ENCODE measurements around the gene RAB4B. TPM values are rescaled to one million over a fixed set of nuclear protein-coding genes. Genes with fewer than 3 reads are reported as not detected.

RAB4B gene
- total and polyA plus RNA-seq, 2 of the 13 experiments (the other 11 are each of a cell fraction or from before 2014, with no cell fraction given), result 3.3 to 5.4 TPM

GRCh38 chr19:40736661-40737060 lies 41.4 kb upstream of the RAB4B start:
- 87% methylated on average over 9 of the region's 9 CpGs for WGBS (ENCODE audit: low lambda C conversion rate)

More at GRCh38 chr19:40736661-40737060, 41.4 kb upstream of the RAB4B start:
- Histone ChIP-seq H3K27ac (ENCODE audit: extremely low read length, insufficient read depth, low read length) (no peak overlapping the region), H3K79me2 (ENCODE audit: insufficient read depth, low read length) (no peaks in the 10 kb centered on the region), H3K4me1 (ENCODE audit: insufficient read depth, low read length) (peaks cover 19% of the 10 kb centered on the region), H3K9me3 (ENCODE audit: low read length) (no peaks in the 10 kb centered on the region), H3K4me2 (ENCODE audit: low read depth, low read length) (no peak overlapping the region), H4K20me1 (ENCODE audit: insufficient read depth, low read length) (no peaks in the 10 kb centered on the region), H3K27me3 (ENCODE audit: control insufficient read depth in 1 of 2, insufficient read depth in 2 of 2, low read length in 2 of 2) (no peaks in the 10 kb centered on the region), H3K4me3 (replicated peaks in 1 of 3; ENCODE audit: insufficient read depth in 1 of 3, low read depth in 2 of 3, low read length in 3 of 3) (no peak overlapping the region), H3K36me3 (replicated peaks in 1 of 2; ENCODE audit: control insufficient read depth in 1 of 2, insufficient read depth in 2 of 2, low read length in 2 of 2) (peaks cover 23 to 65% of the 10 kb centered on the region in 2 experiments), H2AFZ (ENCODE audit: low read length) (no peak overlapping the region), H3K9ac (ENCODE audit: insufficient read depth, low read depth, low read length) (no peak overlapping the region)
- ATAC-seq (no peak), DNase-seq (ENCODE audit: low spot score) (no peak), FAIRE-seq (no peak)
- TF ChIP-seq KLF16 (CRISPR knock-in tag; IDR thresholded peaks at IDR 0.05) (no peak), ZNF441 (CRISPR knock-in tag; IDR thresholded peaks at IDR 0.05; ENCODE audit: borderline replicate concordance) (no peak), TIGD3 (CRISPR knock-in tag; IDR thresholded peaks at IDR 0.05; ENCODE audit: borderline replicate concordance) (no peak), ZNF687 (CRISPR knock-in tag; IDR thresholded peaks at IDR 0.05) (no peak), CAMTA2 (CRISPR knock-in tag; IDR thresholded peaks at IDR 0.05; ENCODE audit: borderline replicate concordance) (no peak), ZNF557 (CRISPR knock-in tag; IDR thresholded peaks at IDR 0.05) (no peak), CHD4 (IDR thresholded peaks at IDR 0.05; ENCODE audit: borderline replicate concordance, low read length) (no peak), ZNF503 (CRISPR knock-in tag; IDR thresholded peaks at IDR 0.05) (no peak), NFIC (IDR thresholded peaks at IDR 0.05; ENCODE audit: low read length) (no peak), HMG20B (CRISPR knock-in tag; conservative IDR thresholded peaks at IDR 0.05) (no peak), IKZF1 (IDR thresholded peaks at IDR 0.05) (no peak), MIER3 (CRISPR knock-in tag; IDR thresholded peaks at IDR 0.05; ENCODE audit: borderline replicate concordance) (no peak), RNF2 (conservative IDR thresholded peaks at IDR 0.05; ENCODE audit: low read depth) (no peak), ZNF552 (CRISPR knock-in tag; IDR thresholded peaks at IDR 0.05; ENCODE audit: borderline replicate concordance) (no peak), FOXJ3 (CRISPR knock-in tag; IDR thresholded peaks at IDR 0.05; ENCODE audit: borderline replicate concordance) (no peak), NFYB (CRISPR knock-in tag; IDR thresholded peaks at IDR 0.05) (no peak), RBM39 (IDR thresholded peaks at IDR 0.05; ENCODE audit: low read depth, low read length, poor library complexity, severe bottlenecking) (no peak)
- CTCF ChIA-PET (ENCODE audit: low intra/inter-chr PET ratio, low total read pairs), result no interaction called here
- POLR2A ChIA-PET, result interaction anchor here (1.2 kb wide), 1 partner anchor 14 kb away, joined by 3 read pairs; the partner anchor contains the start of gene ACTMAP
- intact Hi-C loops (cut with micrococcal nuclease; ENCODE audit: unreplicated experiment) (no loop called here), in situ Hi-C loops (cut with HindIII; ENCODE audit: extremely low pct_ligation_motif_present, low pct_unique_long_range_greater_than_20kb) (no loop called here)
- no TSS peak for BruUV-seq (replicated peaks)
